Measurements from ENCODE around the gene COG7.
"Not testable (repeated sequence)": the region's sequence is repeated elsewhere in the genome, so short reads cannot be mapped to it uniquely, and the experiment has no call there.

Gene COG7

GRCh38 chr16:23398987-23399805 lies 53.8 kb downstream of the COG7 start:
- no peak overlapping the region for H3K4me3 ChIP-seq (ENCODE audit: extremely low read depth, insufficient read depth, low read length, poor library complexity, severe bottlenecking)
- no peak overlapping the region for H3K27ac ChIP-seq (ENCODE audit: low read depth, low read length, severe bottlenecking)
- H3K9me3 ChIP-seq (ENCODE audit: control insufficient read depth, low read length): no peaks in the 10 kb centered on the region
- H3K4me1 ChIP-seq (ENCODE audit: control insufficient read depth, insufficient read depth, low read length, poor library complexity, severe bottlenecking): peaks cover 4% of the 10 kb centered on the region
- H3K36me3 ChIP-seq (ENCODE audit: control insufficient read depth, insufficient read depth, low read length): peaks cover 33% of the 10 kb centered on the region
- WGBS, 2 experiments (ENCODE audit: insufficient coverage in 2 of 2): 25 to 28% methylated on average over 11 to 14 of the region's 17 CpGs

GRCh38 chr16:23397464-23397863 lies 55.5 kb downstream of the COG7 start:
- Histone ChIP-seq H3K36me3 (ENCODE audit: control insufficient read depth, insufficient read depth, low read length) (peaks cover 33% of the 10 kb centered on the region), H3K9me3 (ENCODE audit: control insufficient read depth, low read length) (no peaks in the 10 kb centered on the region), H3K27ac (ENCODE audit: low read depth, low read length, severe bottlenecking) (no peak overlapping the region), H3K4me1 (ENCODE audit: control insufficient read depth, insufficient read depth, low read length, poor library complexity, severe bottlenecking) (peaks cover 4% of the 10 kb centered on the region), H3K4me3 (ENCODE audit: extremely low read depth, insufficient read depth, low read length, poor library complexity, severe bottlenecking) (no peak overlapping the region)
- no CpG with 5 or more reads among the region's 2 CpGs for WGBS, 2 experiments (ENCODE audit: insufficient coverage in 2 of 2)

GRCh38 chr16:23395732-23396131 lies 57.3 kb downstream of the COG7 start:
- no peak overlapping the region for H3K27ac ChIP-seq (ENCODE audit: low read depth, low read length, severe bottlenecking)
- no peak overlapping the region for H3K4me3 ChIP-seq (ENCODE audit: extremely low read depth, insufficient read depth, low read length, poor library complexity, severe bottlenecking)
- no peaks in the 10 kb centered on the region for H3K9me3 ChIP-seq (ENCODE audit: control insufficient read depth, low read length)
- peaks cover 48% of the 10 kb centered on the region for H3K36me3 ChIP-seq (ENCODE audit: control insufficient read depth, insufficient read depth, low read length)
- peaks cover 4% of the 10 kb centered on the region for H3K4me1 ChIP-seq (ENCODE audit: control insufficient read depth, insufficient read depth, low read length, poor library complexity, severe bottlenecking)
- WGBS, 2 experiments (ENCODE audit: insufficient coverage in 2 of 2): 91 to 94% methylated on average over 6 of the region's 6 CpGs

GRCh38 chr16:23394141-23394831 lies 58.7 kb downstream of the COG7 start:
- H3K4me3 ChIP-seq (ENCODE audit: extremely low read depth, insufficient read depth, low read length, poor library complexity, severe bottlenecking): no peak overlapping the region
- H3K9me3 ChIP-seq (ENCODE audit: control insufficient read depth, low read length): no peaks in the 10 kb centered on the region
- WGBS, 2 experiments (ENCODE audit: insufficient coverage in 2 of 2): 100% methylated on average over 2 of the region's 4 CpGs
- H3K36me3 ChIP-seq (ENCODE audit: control insufficient read depth, insufficient read depth, low read length): peaks cover 52% of the 10 kb centered on the region
- no peak overlapping the region for H3K27ac ChIP-seq (ENCODE audit: low read depth, low read length, severe bottlenecking)
- peaks cover 2% of the 10 kb centered on the region for H3K4me1 ChIP-seq (ENCODE audit: control insufficient read depth, insufficient read depth, low read length, poor library complexity, severe bottlenecking)

- no peak overlapping the region for H3K4me3 ChIP-seq (ENCODE audit: extremely low read depth, insufficient read depth, low read length, poor library complexity, severe bottlenecking)
- peaks cover 42% of the 10 kb centered on the region for H3K36me3 ChIP-seq (ENCODE audit: control insufficient read depth, insufficient read depth, low read length)
- H3K27ac ChIP-seq (ENCODE audit: low read depth, low read length, severe bottlenecking): no peak overlapping the region
- WGBS, 2 experiments (ENCODE audit: insufficient coverage in 2 of 2): 96 to 97% methylated on average over 6 of the region's 6 CpGs
- no peaks in the 10 kb centered on the region for H3K4me1 ChIP-seq (ENCODE audit: control insufficient read depth, insufficient read depth, low read length, poor library complexity, severe bottlenecking)
- H3K9me3 ChIP-seq (ENCODE audit: control insufficient read depth, low read length): no peaks in the 10 kb centered on the region
These were observed 60.8 kb downstream of the COG7 start for GRCh38 chr16:23392223-23392600.

- H3K4me3 ChIP-seq (ENCODE audit: extremely low read depth, insufficient read depth, low read length, poor library complexity, severe bottlenecking): no peak overlapping the region
- WGBS, 2 experiments (ENCODE audit: insufficient coverage in 2 of 2): 92 to 93% methylated on average over 17 of the region's 17 CpGs
- no peak overlapping the region for H3K27ac ChIP-seq (ENCODE audit: low read depth, low read length, severe bottlenecking)
- H3K4me1 ChIP-seq (ENCODE audit: control insufficient read depth, insufficient read depth, low read length, poor library complexity, severe bottlenecking): no peaks in the 10 kb centered on the region
- no peaks in the 10 kb centered on the region for H3K9me3 ChIP-seq (ENCODE audit: control insufficient read depth, low read length)
- H3K36me3 ChIP-seq (ENCODE audit: control insufficient read depth, insufficient read depth, low read length): peaks cover 40% of the 10 kb centered on the region
These were observed 61.4 kb downstream of the COG7 start for GRCh38 chr16:23391381-23392222.

GRCh38 chr16:23389936-23390335 lies 63.1 kb downstream of the COG7 start:
- H3K36me3 ChIP-seq (ENCODE audit: control insufficient read depth, insufficient read depth, low read length): peaks cover 38% of the 10 kb centered on the region
- H3K9me3 ChIP-seq (ENCODE audit: control insufficient read depth, low read length); H3K27ac ChIP-seq (ENCODE audit: low read depth, low read length, severe bottlenecking); H3K4me1 ChIP-seq (ENCODE audit: control insufficient read depth, insufficient read depth, low read length, poor library complexity, severe bottlenecking); H3K4me3 ChIP-seq (ENCODE audit: extremely low read depth, insufficient read depth, low read length, poor library complexity, severe bottlenecking): not testable (repeated sequence)
- WGBS, 2 experiments (ENCODE audit: insufficient coverage in 2 of 2): 94 to 100% methylated on average over 4 to 5 of the region's 8 CpGs

GRCh38 chr16:23389201-23389600 lies 63.8 kb downstream of the COG7 start:
- H3K27ac ChIP-seq (ENCODE audit: low read depth, low read length, severe bottlenecking): no peak overlapping the region
- peaks cover 38% of the 10 kb centered on the region for H3K36me3 ChIP-seq (ENCODE audit: control insufficient read depth, insufficient read depth, low read length)
- WGBS, 2 experiments (ENCODE audit: insufficient coverage in 2 of 2): 90 to 96% methylated on average over 5 of the region's 5 CpGs
- no peaks in the 10 kb centered on the region for H3K4me1 ChIP-seq (ENCODE audit: control insufficient read depth, insufficient read depth, low read length, poor library complexity, severe bottlenecking)
- H3K9me3 ChIP-seq (ENCODE audit: control insufficient read depth, low read length): no peaks in the 10 kb centered on the region
- H3K4me3 ChIP-seq (ENCODE audit: extremely low read depth, insufficient read depth, low read length, poor library complexity, severe bottlenecking): no peak overlapping the region

- Histone ChIP-seq H3K4me1 (ENCODE audit: control insufficient read depth, insufficient read depth, low read length, poor library complexity, severe bottlenecking) (no peaks in the 10 kb centered on the region), H3K36me3 (ENCODE audit: control insufficient read depth, insufficient read depth, low read length) (peaks cover 38% of the 10 kb centered on the region), H3K27ac (ENCODE audit: low read depth, low read length, severe bottlenecking) (no peak overlapping the region), H3K9me3 (ENCODE audit: control insufficient read depth, low read length) (no peaks in the 10 kb centered on the region), H3K4me3 (ENCODE audit: extremely low read depth, insufficient read depth, low read length, poor library complexity, severe bottlenecking) (no peak overlapping the region)
- WGBS, 2 experiments (ENCODE audit: insufficient coverage in 2 of 2): 95 to 98% methylated on average over 15 of the region's 15 CpGs
These were observed 64.2 kb downstream of the COG7 start for GRCh38 chr16:23388786-23389185.

GRCh38 chr16:23387666-23388065 lies 65.3 kb downstream of the COG7 start:
- 93 to 95% methylated on average over 7 to 8 of the region's 8 CpGs for WGBS, 2 experiments (ENCODE audit: insufficient coverage in 2 of 2)
- H3K4me3 ChIP-seq (ENCODE audit: extremely low read depth, insufficient read depth, low read length, poor library complexity, severe bottlenecking): no peak overlapping the region
- H3K27ac ChIP-seq (ENCODE audit: low read depth, low read length, severe bottlenecking): no peak overlapping the region
- peaks cover 32% of the 10 kb centered on the region for H3K36me3 ChIP-seq (ENCODE audit: control insufficient read depth, insufficient read depth, low read length)
- no peaks in the 10 kb centered on the region for H3K4me1 ChIP-seq (ENCODE audit: control insufficient read depth, insufficient read depth, low read length, poor library complexity, severe bottlenecking)
- no peaks in the 10 kb centered on the region for H3K9me3 ChIP-seq (ENCODE audit: control insufficient read depth, low read length)

Data from mesodermal cell (in vitro differentiated cells).